ENCODE data around the gene RGS6. TPM values are rescaled to one million over a fixed set of nuclear protein-coding genes. Genes with fewer than 3 reads are reported as not detected.

Gene RGS6
- total RNA-seq, 2 donors from 2014 or later, result 1.4 to 4.7 TPM

DNA sequence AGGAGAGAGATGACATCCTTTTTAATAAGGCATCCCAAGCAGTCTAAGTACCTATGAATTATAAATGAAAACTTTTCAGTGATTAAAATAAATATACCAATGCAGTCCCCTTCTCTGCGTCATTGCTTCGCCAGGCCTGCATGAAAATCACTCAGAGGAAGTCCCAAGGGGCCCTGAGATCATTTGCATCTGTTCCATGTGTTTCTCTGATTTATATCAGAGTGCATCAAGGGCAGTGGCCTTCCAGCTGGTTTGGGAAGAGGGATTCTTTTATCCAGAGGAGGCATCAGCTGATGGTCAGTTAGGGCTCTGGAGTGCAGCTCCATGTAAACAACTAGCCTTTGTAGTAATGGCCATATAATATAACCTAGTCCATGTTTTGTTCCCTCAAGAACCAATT is 210.1 kb downstream of the RGS6 start:
- Histone ChIP-seq H3K36me3 (no peaks in the 10 kb centered on the region), H3K4me1 (ENCODE audit: control insufficient read depth in 1 of 2, low read depth in 2 of 2) (no peaks in the 10 kb centered on the region), H3K27me3 (replicated peaks; ENCODE audit: insufficient read depth) (no peaks in the 10 kb centered on the region), H3K27ac (no peak overlapping the region), H3K9me3 (no peaks in the 10 kb centered on the region), H3K4me3 (no peak overlapping the region)
- DNase-seq (ENCODE audit: low spot score) (no peak), ATAC-seq (ENCODE audit: insufficient number of reproducible peaks, low FRiP score, low read depth) (no peak)
- TF ChIP-seq, protein P1, sequence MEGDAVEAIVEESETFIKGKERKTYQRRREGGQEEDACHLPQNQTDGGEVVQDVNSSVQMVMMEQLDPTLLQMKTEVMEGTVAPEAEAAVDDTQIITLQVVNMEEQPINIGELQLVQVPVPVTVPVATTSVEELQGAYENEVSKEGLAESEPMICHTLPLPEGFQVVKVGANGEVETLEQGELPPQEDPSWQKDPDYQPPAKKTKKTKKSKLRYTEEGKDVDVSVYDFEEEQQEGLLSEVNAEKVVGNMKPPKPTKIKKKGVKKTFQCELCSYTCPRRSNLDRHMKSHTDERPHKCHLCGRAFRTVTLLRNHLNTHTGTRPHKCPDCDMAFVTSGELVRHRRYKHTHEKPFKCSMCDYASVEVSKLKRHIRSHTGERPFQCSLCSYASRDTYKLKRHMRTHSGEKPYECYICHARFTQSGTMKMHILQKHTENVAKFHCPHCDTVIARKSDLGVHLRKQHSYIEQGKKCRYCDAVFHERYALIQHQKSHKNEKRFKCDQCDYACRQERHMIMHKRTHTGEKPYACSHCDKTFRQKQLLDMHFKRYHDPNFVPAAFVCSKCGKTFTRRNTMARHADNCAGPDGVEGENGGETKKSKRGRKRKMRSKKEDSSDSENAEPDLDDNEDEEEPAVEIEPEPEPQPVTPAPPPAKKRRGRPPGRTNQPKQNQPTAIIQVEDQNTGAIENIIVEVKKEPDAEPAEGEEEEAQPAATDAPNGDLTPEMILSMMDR (IDR thresholded peaks at IDR 0.05), result no peak

DNA sequence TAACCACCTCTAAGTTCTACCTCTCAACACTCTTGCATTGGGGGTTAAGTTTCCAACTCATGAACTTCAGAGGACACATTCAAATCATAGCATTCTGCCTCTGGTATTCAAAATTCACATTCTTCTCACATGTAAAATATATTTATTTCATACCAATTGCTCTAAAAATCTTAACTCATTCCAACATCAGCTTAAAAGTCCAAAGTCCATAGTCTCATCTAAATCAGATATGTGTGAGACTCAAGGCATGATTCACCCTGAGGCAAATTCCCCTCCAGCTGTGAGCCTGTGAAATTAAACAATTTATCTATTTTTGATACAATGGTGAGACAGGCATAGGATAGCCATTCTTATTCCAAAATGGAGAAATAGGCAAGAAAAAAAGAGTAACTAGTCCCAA is 214.0 kb downstream of the RGS6 start:
- Histone ChIP-seq H3K4me3 (no peak overlapping the region), H3K27ac (no peak overlapping the region), H3K9me3 (no peaks in the 10 kb centered on the region), H3K36me3 (no peaks in the 10 kb centered on the region), H3K4me1 (ENCODE audit: control insufficient read depth in 1 of 2, low read depth in 2 of 2) (no peaks in the 10 kb centered on the region), H3K27me3 (replicated peaks; ENCODE audit: insufficient read depth) (no peaks in the 10 kb centered on the region)
- TF ChIP-seq, protein P1 (IDR thresholded peaks at IDR 0.05), result no peak
- ATAC-seq (ENCODE audit: insufficient number of reproducible peaks, low FRiP score, low read depth) (no peak), DNase-seq (ENCODE audit: low spot score) (no peak)

DNA sequence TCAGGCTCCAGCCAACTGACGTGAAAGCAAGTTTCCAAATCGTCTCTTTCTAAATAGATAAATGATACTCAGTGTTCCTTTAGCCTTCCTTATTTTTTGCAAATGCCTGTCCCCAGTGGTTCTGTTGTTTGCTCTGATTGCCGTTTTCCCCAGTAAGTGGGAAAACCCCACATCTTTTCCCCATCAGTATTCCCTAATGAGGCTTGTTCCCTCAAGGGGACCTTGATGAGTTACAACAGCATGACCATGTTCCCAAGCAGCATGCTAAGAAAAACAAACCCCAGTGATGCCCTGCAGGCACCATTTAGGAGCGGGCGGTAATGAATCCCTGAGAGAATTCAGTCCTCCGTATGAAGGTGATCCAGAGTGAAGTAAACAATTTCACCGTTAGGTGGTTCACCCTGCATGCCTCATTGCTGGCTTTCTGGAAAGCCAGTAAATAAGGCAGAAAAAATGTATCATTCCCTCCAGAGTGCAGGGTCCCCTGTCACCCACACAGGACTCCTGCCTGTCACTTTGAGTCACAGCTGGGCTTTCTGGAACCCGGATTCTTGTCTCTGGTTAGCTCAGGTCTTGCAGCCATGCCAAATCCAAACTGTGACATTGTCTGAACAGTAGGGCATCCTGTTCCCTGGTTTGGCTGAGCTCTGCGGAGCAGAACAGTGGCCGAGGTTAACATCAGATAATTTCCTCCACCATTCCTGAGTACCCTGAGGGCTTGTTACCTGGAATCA is 222.6 kb downstream of the RGS6 start:
- TF ChIP-seq, protein P1 (IDR thresholded peaks at IDR 0.05), result no peak
- Histone ChIP-seq H3K27me3 (replicated peaks; ENCODE audit: insufficient read depth) (no peaks in the 10 kb centered on the region), H3K4me3 (no peak overlapping the region), H3K4me1 (ENCODE audit: control insufficient read depth in 1 of 2, low read depth in 2 of 2) (no peaks in the 10 kb centered on the region), H3K9me3 (no peaks in the 10 kb centered on the region), H3K27ac (no peak overlapping the region), H3K36me3 (no peaks in the 10 kb centered on the region)
- ATAC-seq (ENCODE audit: insufficient number of reproducible peaks, low FRiP score, low read depth) (no peak), DNase-seq (ENCODE audit: low spot score) (no peak)

DNA sequence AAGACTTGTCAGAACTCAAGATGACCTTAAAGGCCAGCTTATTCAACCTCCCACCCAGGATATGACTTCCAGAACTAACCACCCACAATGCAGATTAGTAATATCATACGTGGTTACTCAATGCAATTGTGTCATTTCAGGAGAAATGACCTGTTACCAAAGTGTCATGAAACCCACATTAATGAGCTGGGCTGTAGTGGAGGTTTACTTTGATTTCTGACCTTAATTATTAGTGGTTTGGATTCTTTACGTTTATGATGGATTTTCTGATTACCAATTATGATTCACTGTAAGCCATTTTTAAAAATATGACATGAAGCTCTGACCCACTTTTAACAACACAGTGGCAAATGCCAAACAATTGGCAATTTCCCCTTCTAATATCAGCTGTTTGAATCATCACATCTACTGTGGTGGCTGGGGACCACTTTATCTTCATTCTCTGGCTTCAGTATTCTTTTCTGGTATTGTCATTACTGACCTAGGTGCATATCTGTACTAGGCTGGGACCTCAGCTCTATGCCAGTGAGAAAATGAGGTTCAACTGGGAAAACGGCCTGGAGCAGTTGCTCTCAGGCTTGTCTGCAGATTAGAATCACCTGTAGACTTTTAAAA is 223.3 kb downstream of the RGS6 start:
- no peak for ATAC-seq (ENCODE audit: insufficient number of reproducible peaks, low FRiP score, low read depth)
- Histone ChIP-seq H3K36me3 (no peaks in the 10 kb centered on the region), H3K4me3 (no peak overlapping the region), H3K27ac (no peak overlapping the region), H3K27me3 (replicated peaks; ENCODE audit: insufficient read depth) (no peaks in the 10 kb centered on the region), H3K9me3 (no peaks in the 10 kb centered on the region), H3K4me1 (ENCODE audit: control insufficient read depth in 1 of 2, low read depth in 2 of 2) (no peaks in the 10 kb centered on the region)
- TF ChIP-seq, protein P1 (IDR thresholded peaks at IDR 0.05), result no peak
- no peak for DNase-seq (ENCODE audit: low spot score)

DNA sequence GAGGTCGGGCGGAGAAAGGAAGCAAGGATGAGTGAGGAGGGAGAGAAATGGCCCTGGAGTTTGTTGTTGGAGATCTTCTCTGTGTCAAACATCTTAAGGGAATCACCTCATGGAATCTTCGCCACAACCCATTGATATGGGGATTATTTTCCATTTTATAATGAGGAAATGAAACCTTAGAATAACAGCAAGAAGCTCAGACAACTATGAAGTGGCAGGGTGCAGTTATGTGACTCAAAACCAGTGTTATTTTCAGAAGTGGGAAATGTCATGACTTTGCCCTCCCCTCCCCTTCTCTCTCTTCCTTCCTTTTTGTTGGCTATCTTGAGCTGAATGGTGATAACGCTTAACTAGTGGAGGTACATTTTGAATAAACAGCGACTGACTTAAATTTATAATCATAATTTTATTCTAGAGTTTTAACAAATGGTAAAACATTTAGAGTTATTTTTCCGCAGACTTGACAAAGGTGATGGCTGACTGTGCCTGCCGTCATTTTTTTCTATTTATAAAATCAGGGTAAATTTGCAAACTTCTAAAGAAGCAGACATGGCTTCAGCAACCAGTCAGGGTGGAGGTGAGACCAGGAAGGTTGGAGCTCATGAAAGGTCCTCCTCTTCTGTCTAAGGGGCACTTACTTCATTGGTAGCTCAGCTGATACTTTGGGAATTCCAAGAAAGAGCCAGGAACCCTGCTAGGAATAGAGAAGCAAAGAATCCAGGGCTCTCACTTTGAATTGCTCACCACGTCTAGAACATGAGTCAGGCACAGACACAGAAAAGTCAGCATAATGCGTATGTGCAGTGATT is 232.4 kb downstream of the RGS6 start:
- no peak for ATAC-seq (ENCODE audit: insufficient number of reproducible peaks, low FRiP score, low read depth)
- Histone ChIP-seq H3K36me3 (no peaks in the 10 kb centered on the region), H3K27ac (no peak overlapping the region), H3K27me3 (replicated peaks; ENCODE audit: insufficient read depth) (no peaks in the 10 kb centered on the region), H3K4me1 (ENCODE audit: control insufficient read depth in 1 of 2, low read depth in 2 of 2) (no peaks in the 10 kb centered on the region), H3K9me3 (no peaks in the 10 kb centered on the region), H3K4me3 (no peak overlapping the region)
- DNase-seq (ENCODE audit: low spot score), result no peak
- TF ChIP-seq, protein P1 (IDR thresholded peaks at IDR 0.05), result no peak
